Activated naive CD8-positive, alpha-beta T cell treated with anti-CD3 and anti-CD28 coated beads, Interleukin-2, amount 10 ng/mL, durations not matched to agents 7 days and 5 days (primary cell): ENCODE measurements around the gene GAS1. TPM values are rescaled to one million over a fixed set of nuclear protein-coding genes. Genes with fewer than 3 reads are reported as not detected.

Experiments
- ATAC-seq: fragments of 150-1000 bp; cut with Tn5 transposase; one replicate; pipeline ENCODE4 v1.10.0; 2021; ENCODE audit warnings: low read depth, moderate library complexity
- POLR2A ChIA-PET: fragments of 350-600 bp; sonication (Branson Sonifier 250); formaldehyde crosslinking; loops from one replicate; lab custom pipeline; 2021; ENCODE audit warnings: antibody characterized with exemption; lab: Charles Lee
- DNase-seq: peaks from one replicate; pipeline ENCODE4 v3.0.0; 2021
- H3K27ac Mint-ChIP-seq: one replicate; pipeline ENCODE4 v1.8.0; 2022; ENCODE audit warnings: mild to moderate bottlenecking, mixed read lengths
- H3K27me3 Mint-ChIP-seq: one replicate; pipeline ENCODE4 v1.8.0; 2022; ENCODE audit warnings: mild to moderate bottlenecking, moderate library complexity, mixed read lengths
- H3K36me3 Mint-ChIP-seq: one replicate; pipeline ENCODE4 v1.8.0; 2021; ENCODE audit warnings: mild to moderate bottlenecking, mixed read lengths
- H3K4me1 Mint-ChIP-seq: one replicate; pipeline ENCODE4 v1.8.0; 2021; ENCODE audit warnings: mixed read lengths
- H3K4me3 Mint-ChIP-seq: one replicate; pipeline ENCODE4 v1.8.0; 2022; ENCODE audit warnings: mild to moderate bottlenecking, moderate library complexity, mixed read lengths
- H3K9me3 Mint-ChIP-seq: one replicate; pipeline ENCODE4 v1.8.0; 2021; ENCODE audit warnings: mixed read lengths
- total RNA-seq, 2 experiments: library from RNA; stranded (reverse); gene quantifications; one replicate each; pipeline ENCODE4 v1.2.3, GENCODE V29; 2021

GAS1 gene
- total RNA-seq, 2 experiments from 2014 or later: 0.61 to 0.68 TPM

- no peak overlapping the region for H3K27ac Mint-ChIP-seq
- POLR2A ChIA-PET: no interaction called here
- no peak for DNase-seq
- peaks cover 6% of the 10 kb centered on the region for H3K4me1 Mint-ChIP-seq
- H3K36me3 Mint-ChIP-seq: no peaks in the 10 kb centered on the region
- ATAC-seq: no peak
- no peak overlapping the region for H3K4me3 Mint-ChIP-seq
- H3K27me3 Mint-ChIP-seq: peaks cover 9% of the 10 kb centered on the region
- H3K9me3 Mint-ChIP-seq: peaks cover 4% of the 10 kb centered on the region
Measured at GRCh38 chr9:86953181-86953580, 5.9 kb upstream of the GAS1 start.

GRCh38 chr9:86948074-86948929 is 996 bp upstream of the GAS1 start:
- DNase-seq: peak; percentile 70

GRCh38 chr9:86946201-86947145 is 833 bp downstream of the GAS1 start:
- H3K36me3 Mint-ChIP-seq: no peaks in the 10 kb centered on the region
- DNase-seq: peak; percentile 67
- peaks cover 45% of the 10 kb centered on the region for H3K27me3 Mint-ChIP-seq
- H3K27ac Mint-ChIP-seq: no peak overlapping the region
- peak overlapping the region; percentile 63 for H3K4me3 Mint-ChIP-seq
- H3K4me1 Mint-ChIP-seq: peaks cover 8% of the 10 kb centered on the region
- POLR2A ChIA-PET: no interaction called here
- peak; percentile 52 for ATAC-seq
- peaks cover 2% of the 10 kb centered on the region for H3K9me3 Mint-ChIP-seq

More at GRCh38 chr9:86948074-86948929, 996 bp upstream of the GAS1 start:
- POLR2A ChIA-PET: no interaction called here
- H3K4me3 Mint-ChIP-seq: peak overlapping the region; percentile 76
- H3K4me1 Mint-ChIP-seq: peaks cover 8% of the 10 kb centered on the region
- no peak overlapping the region for H3K27ac Mint-ChIP-seq
- ATAC-seq: peak; percentile 61
- H3K36me3 Mint-ChIP-seq: no peaks in the 10 kb centered on the region
- peaks cover 27% of the 10 kb centered on the region for H3K27me3 Mint-ChIP-seq
- H3K9me3 Mint-ChIP-seq: peaks cover 4% of the 10 kb centered on the region

GRCh38 chr9:86945728-86946200 is 1.5 kb downstream of the GAS1 start:
- Mint-ChIP-seq H3K4me1 (peaks cover 8% of the 10 kb centered on the region), H3K9me3 (no peaks in the 10 kb centered on the region), H3K27ac (no peak overlapping the region), H3K36me3 (no peaks in the 10 kb centered on the region), H3K4me3 (peak overlapping the region; percentile 63), H3K27me3 (peaks cover 50% of the 10 kb centered on the region)
- DNase-seq: no peak
- no peak for ATAC-seq
- POLR2A ChIA-PET: no interaction called here

- H3K27me3 Mint-ChIP-seq: peaks cover 48% of the 10 kb centered on the region
- H3K36me3 Mint-ChIP-seq: no peaks in the 10 kb centered on the region
- peak overlapping the region; percentile 52 for H3K4me3 Mint-ChIP-seq
- H3K9me3 Mint-ChIP-seq: no peaks in the 10 kb centered on the region
- H3K4me1 Mint-ChIP-seq: peaks cover 8% of the 10 kb centered on the region
- no peak overlapping the region for H3K27ac Mint-ChIP-seq
- ATAC-seq: no peak
- POLR2A ChIA-PET: no interaction called here
- DNase-seq: no peak
Measured at GRCh38 chr9:86944796-86945727, 2.2 kb downstream of the GAS1 start.

GRCh38 chr9:86943201-86944113 is 3.8 kb downstream of the GAS1 start:
- DNase-seq: no peak
- H3K27me3 Mint-ChIP-seq: peaks cover 55% of the 10 kb centered on the region
- H3K4me1 Mint-ChIP-seq: peaks cover 5% of the 10 kb centered on the region
- no peaks in the 10 kb centered on the region for H3K9me3 Mint-ChIP-seq
- no peak for ATAC-seq
- POLR2A ChIA-PET: interaction anchor here (0.7 kb wide), 1 partner anchor 1443 kb away, joined by 6 read pairs; no protein-coding TSS in a partner anchor
- H3K4me3 Mint-ChIP-seq: no peak overlapping the region
- no peak overlapping the region for H3K27ac Mint-ChIP-seq
- no peaks in the 10 kb centered on the region for H3K36me3 Mint-ChIP-seq

GRCh38 chr9:86942281-86943200 is 4.8 kb downstream of the GAS1 start:
- H3K36me3 Mint-ChIP-seq: no peaks in the 10 kb centered on the region
- ATAC-seq (no peak), DNase-seq (no peak)
- POLR2A ChIA-PET: no interaction called here
- no peaks in the 10 kb centered on the region for H3K4me1 Mint-ChIP-seq
- H3K27me3 Mint-ChIP-seq: peaks cover 59% of the 10 kb centered on the region
- H3K9me3 Mint-ChIP-seq: no peaks in the 10 kb centered on the region
- no peak overlapping the region for H3K4me3 Mint-ChIP-seq
- H3K27ac Mint-ChIP-seq: no peak overlapping the region

GRCh38 chr9:86941197-86941596 is 6.1 kb downstream of the GAS1 start:
- no peak for ATAC-seq
- H3K4me3 Mint-ChIP-seq: no peak overlapping the region
- H3K36me3 Mint-ChIP-seq: no peaks in the 10 kb centered on the region
- H3K4me1 Mint-ChIP-seq: no peaks in the 10 kb centered on the region
- DNase-seq: no peak
- no peak overlapping the region for H3K27ac Mint-ChIP-seq
- no peaks in the 10 kb centered on the region for H3K9me3 Mint-ChIP-seq
- POLR2A ChIA-PET: no interaction called here
- H3K27me3 Mint-ChIP-seq: peaks cover 59% of the 10 kb centered on the region

- H3K4me3 Mint-ChIP-seq: no peak overlapping the region
- no peaks in the 10 kb centered on the region for H3K36me3 Mint-ChIP-seq
- POLR2A ChIA-PET: no interaction called here
- peaks cover 59% of the 10 kb centered on the region for H3K27me3 Mint-ChIP-seq
- DNase-seq (no peak), ATAC-seq (no peak)
- H3K4me1 Mint-ChIP-seq: no peaks in the 10 kb centered on the region
- H3K27ac Mint-ChIP-seq: no peak overlapping the region
- no peaks in the 10 kb centered on the region for H3K9me3 Mint-ChIP-seq
Measured at GRCh38 chr9:86940774-86941173, 6.5 kb downstream of the GAS1 start.

- POLR2A ChIA-PET: no interaction called here
- ATAC-seq: no peak
Measured at GRCh38 chr9:86939891-86940290, 7.4 kb downstream of the GAS1 start.

GRCh38 chr9:86939321-86939720 is 8.0 kb downstream of the GAS1 start:
- H3K4me3 Mint-ChIP-seq: no peak overlapping the region
- DNase-seq (no peak), ATAC-seq (no peak)
- H3K27ac Mint-ChIP-seq: no peak overlapping the region
- H3K27me3 Mint-ChIP-seq: peaks cover 50% of the 10 kb centered on the region
- H3K9me3 Mint-ChIP-seq: no peaks in the 10 kb centered on the region
- no peaks in the 10 kb centered on the region for H3K36me3 Mint-ChIP-seq
- H3K4me1 Mint-ChIP-seq: no peaks in the 10 kb centered on the region
- POLR2A ChIA-PET: no interaction called here

More at GRCh38 chr9:86939891-86940290, 7.4 kb downstream of the GAS1 start:
- no peaks in the 10 kb centered on the region for H3K9me3 Mint-ChIP-seq
- H3K27me3 Mint-ChIP-seq: peaks cover 55% of the 10 kb centered on the region
- no peak overlapping the region for H3K27ac Mint-ChIP-seq
- no peaks in the 10 kb centered on the region for H3K36me3 Mint-ChIP-seq
- DNase-seq: no peak
- no peaks in the 10 kb centered on the region for H3K4me1 Mint-ChIP-seq
- H3K4me3 Mint-ChIP-seq: no peak overlapping the region
